ENCODE results near the gene ACOX1.
"Not testable (repeated sequence)": the region's sequence is repeated elsewhere in the genome, so short reads cannot be mapped to it uniquely, and the experiment has no call there.

DNA sequence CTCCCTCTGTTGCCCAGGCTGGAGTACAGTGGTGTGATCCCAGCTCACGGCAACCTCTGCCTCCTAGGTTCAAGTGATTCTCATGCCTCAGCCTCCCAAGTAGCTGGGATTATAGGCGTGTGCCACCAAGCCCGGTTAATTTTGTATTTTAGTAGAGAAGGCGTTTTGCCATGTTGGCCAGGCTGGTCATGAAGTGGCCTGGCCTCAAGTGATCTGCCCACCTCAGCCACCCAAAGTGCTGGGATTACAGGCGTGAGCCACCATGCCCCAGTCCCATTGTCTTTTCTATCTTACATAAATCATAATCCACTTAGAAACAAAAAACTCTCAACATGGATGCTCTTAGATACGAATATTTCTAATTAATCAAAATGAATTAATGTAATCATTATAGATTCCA, 3.8 kb downstream of the ACOX1 start:
- TF ChIP-seq EZH2 (IDR thresholded peaks at IDR 0.05; ENCODE audit: borderline replicate concordance, insufficient read depth, low read depth, low read length, poor library complexity, severe bottlenecking); CTCF (IDR thresholded peaks at IDR 0.05): not testable (repeated sequence)
